Stomach (tissue), 4 donors: Measurements from ENCODE around the gene LRMDA.

Source experiments
- EP300 ChIP-seq: sonication (generic); formaldehyde crosslinking; IDR thresholded peaks from one replicate; pipeline ENCODE4 v1.6.1; 2017; ENCODE audit warnings: antibody characterized with exemption
- POLR2A ChIP-seq, 4 donors: fragments of 450-650 bp; IDR thresholded peaks; one replicate each; pipeline ENCODE4 v1.6.1; 2016; ENCODE audit warnings: antibody characterized with exemption in 4 of 4, control low read depth in 2 of 4, mild to moderate bottlenecking in 1 of 4, moderate library complexity in 1 of 4
- POLR2AphosphoS5 ChIP-seq, 3 donors: sonication (generic); formaldehyde crosslinking; IDR thresholded peaks; one replicate each; pipeline ENCODE4 v1.6.1; 2016; ENCODE audit warnings: antibody characterized with exemption in 3 of 3
- TF ChIP-seq, protein P1 (sequence below), 7 experiments: fragments of 450-650 bp in 4 of 7; fragments of 200-600 bp in 3 of 7; sonication (generic) in 3 of 7; IDR thresholded peaks; one replicate each; pipeline ENCODE4 v1.5.1; 2016 to 2019; ENCODE audit warnings: antibody characterized with exemption in 7 of 7, control low read depth in 2 of 7, mild to moderate bottlenecking in 1 of 7

DNA sequence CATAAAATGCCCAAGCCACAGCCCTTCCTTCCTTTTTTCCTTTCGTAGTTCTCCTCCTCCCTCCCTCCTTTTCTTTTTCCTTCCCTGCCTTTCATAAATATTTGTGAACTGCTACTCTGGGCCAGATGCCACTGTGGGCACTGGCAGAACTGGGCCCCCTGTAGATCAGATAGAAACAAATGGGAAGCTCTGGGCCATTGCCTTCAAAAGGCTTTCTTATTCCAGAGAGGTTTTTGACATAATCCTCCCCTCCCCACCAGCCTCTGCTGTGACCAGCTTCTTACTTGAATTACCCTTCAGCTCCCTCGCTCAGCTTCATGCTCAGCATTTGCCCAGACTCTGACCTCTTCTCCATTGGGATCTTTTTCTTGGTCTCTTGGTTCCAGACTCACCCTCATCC lies 886.8 kb downstream of the LRMDA start:
- TF ChIP-seq, protein P1, sequence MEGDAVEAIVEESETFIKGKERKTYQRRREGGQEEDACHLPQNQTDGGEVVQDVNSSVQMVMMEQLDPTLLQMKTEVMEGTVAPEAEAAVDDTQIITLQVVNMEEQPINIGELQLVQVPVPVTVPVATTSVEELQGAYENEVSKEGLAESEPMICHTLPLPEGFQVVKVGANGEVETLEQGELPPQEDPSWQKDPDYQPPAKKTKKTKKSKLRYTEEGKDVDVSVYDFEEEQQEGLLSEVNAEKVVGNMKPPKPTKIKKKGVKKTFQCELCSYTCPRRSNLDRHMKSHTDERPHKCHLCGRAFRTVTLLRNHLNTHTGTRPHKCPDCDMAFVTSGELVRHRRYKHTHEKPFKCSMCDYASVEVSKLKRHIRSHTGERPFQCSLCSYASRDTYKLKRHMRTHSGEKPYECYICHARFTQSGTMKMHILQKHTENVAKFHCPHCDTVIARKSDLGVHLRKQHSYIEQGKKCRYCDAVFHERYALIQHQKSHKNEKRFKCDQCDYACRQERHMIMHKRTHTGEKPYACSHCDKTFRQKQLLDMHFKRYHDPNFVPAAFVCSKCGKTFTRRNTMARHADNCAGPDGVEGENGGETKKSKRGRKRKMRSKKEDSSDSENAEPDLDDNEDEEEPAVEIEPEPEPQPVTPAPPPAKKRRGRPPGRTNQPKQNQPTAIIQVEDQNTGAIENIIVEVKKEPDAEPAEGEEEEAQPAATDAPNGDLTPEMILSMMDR (IDR thresholded peaks at IDR 0.05): no peak
- TF ChIP-seq POLR2A (IDR thresholded peaks at IDR 0.05): no peak
- TF ChIP-seq EP300: no peak
- no peak for TF ChIP-seq POLR2AphosphoS5 (IDR thresholded peaks at IDR 0.05)
